SK-N-SH (cell line): ENCODE results near the gene GAS6.

Experiments used
- EP300 ChIP-seq, 2 experiments: IDR thresholded peaks; 2 replicates each; pipeline versions ENCODE4 v1.4.0 to v1.6.1; 2012; ENCODE audit warnings: borderline replicate concordance in 1 of 2, low read depth in 1 of 2, low read length in 1 of 2
- RAD21 ChIP-seq: IDR thresholded peaks from 2 replicates; pipeline ENCODE4 v1.6.1; 2012; ENCODE audit warnings: mild to moderate bottlenecking, low read length
- TAF1 ChIP-seq: IDR thresholded peaks from 2 replicates; pipeline ENCODE4 v1.6.1; 2012; ENCODE audit warnings: low read depth, mild to moderate bottlenecking, low read length, moderate library complexity, borderline replicate concordance
- TF ChIP-seq, protein P1 (sequence below): fragments of 200-600 bp; sonication (generic); IDR thresholded peaks from 2 replicates; pipeline ENCODE4 v1.6.1; 2017; ENCODE audit warnings: antibody characterized with exemption, mild to moderate bottlenecking, moderate library complexity

DNA sequence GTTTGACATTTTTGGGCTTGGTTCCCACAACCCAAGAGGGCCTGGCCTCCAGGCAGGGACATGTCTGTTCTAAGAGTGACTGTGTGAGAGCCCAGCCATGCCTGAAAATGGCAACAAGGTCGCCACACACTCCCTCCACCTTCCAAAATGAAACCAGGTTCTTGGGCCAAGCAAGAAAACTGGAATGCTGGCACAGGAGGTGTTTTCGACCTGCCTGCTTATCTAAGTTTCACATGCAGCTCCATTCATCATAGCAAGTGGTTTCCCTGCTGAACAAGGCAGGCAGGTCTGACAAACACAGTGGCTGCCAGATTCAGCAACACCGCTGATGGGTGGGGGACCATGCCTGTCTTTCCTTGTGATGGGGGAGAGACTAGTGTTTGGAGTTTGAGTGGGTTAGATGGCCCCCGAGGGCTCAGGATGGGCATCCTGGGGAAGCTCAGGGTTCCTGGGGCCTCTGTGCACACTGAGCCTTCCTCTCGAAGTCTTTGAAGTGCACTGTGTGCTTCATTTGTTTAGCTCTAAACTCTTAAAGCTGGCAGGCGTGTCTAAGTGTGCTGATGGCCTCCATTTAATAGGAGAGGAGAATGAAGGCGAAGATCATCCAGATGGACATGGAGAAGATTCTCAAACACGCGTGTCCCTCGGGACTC, 17.9 kb upstream of the GAS6 start:
- TF ChIP-seq EP300 (IDR thresholded peaks at IDR 0.05; ENCODE audit: borderline replicate concordance in 1 of 2, low read depth in 1 of 2, low read length in 1 of 2): no peak
- TF ChIP-seq, protein P1, sequence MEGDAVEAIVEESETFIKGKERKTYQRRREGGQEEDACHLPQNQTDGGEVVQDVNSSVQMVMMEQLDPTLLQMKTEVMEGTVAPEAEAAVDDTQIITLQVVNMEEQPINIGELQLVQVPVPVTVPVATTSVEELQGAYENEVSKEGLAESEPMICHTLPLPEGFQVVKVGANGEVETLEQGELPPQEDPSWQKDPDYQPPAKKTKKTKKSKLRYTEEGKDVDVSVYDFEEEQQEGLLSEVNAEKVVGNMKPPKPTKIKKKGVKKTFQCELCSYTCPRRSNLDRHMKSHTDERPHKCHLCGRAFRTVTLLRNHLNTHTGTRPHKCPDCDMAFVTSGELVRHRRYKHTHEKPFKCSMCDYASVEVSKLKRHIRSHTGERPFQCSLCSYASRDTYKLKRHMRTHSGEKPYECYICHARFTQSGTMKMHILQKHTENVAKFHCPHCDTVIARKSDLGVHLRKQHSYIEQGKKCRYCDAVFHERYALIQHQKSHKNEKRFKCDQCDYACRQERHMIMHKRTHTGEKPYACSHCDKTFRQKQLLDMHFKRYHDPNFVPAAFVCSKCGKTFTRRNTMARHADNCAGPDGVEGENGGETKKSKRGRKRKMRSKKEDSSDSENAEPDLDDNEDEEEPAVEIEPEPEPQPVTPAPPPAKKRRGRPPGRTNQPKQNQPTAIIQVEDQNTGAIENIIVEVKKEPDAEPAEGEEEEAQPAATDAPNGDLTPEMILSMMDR: no peak
- TF ChIP-seq RAD21: no peak
- TF ChIP-seq TAF1: no peak
